SK-N-SH (cell line): ENCODE results near the gene ZNF414. TPM values are rescaled to one million over a fixed set of nuclear protein-coding genes. Genes with fewer than 3 reads are reported as not detected.

ENCODE experiments used
- CTCF ChIA-PET: fragments of 300-600, 350-600 bp; formaldehyde crosslinking; extraction: SDS; loops from one replicate; lab custom pipeline; 2021; lab: Yijun Ruan, JAX
- POLR2A ChIA-PET: fragments of 350-600 bp; sonication (Branson Sonifier 250); formaldehyde crosslinking; extraction: SDS; loops from one replicate; lab custom pipeline; 2020; ENCODE audit warnings: antibody characterized with exemption, inconsistent platforms; lab: Yijun Ruan, JAX
- DNase-seq: peaks from one replicate; pipeline ENCODE4 v3.0.0; 2012
- H2AFZ ChIP-seq: fragments of 200-600 bp; sonication (generic); 2 replicates; pipeline ENCODE4 v1.8.1; 2016; ENCODE audit warnings: antibody characterized with exemption, mild to moderate bottlenecking, low read depth
- H3F3A ChIP-seq: fragments of 200-600 bp; sonication (generic); replicated peaks from 2 replicates; pipeline ENCODE3; 2016; ENCODE audit warnings: antibody characterized with exemption, mild to moderate bottlenecking; ENCODE audit not compliant: insufficient read depth
- H3K27ac ChIP-seq, 2 experiments: fragments of 200-500 bp in 1 of 2; fragments of 200-600 bp in 1 of 2; sonication (Bioruptor generic) in 1 of 2; sonication (generic), shearing (Covaris generic) in 1 of 2; 2 replicates each; pipeline versions ENCODE4 v1.5.1 to v1.6.1; 2014 to 2016; ENCODE audit warnings: low read depth in 2 of 2, inconsistent platforms in 1 of 2, low read length in 1 of 2, mild to moderate bottlenecking in 1 of 2, mixed read lengths in 1 of 2
- H3K27me3 ChIP-seq: fragments of 200-600 bp; sonication (generic), shearing (Covaris generic); 2 replicates; pipeline ENCODE4 v1.6.1; 2016; ENCODE audit warnings: mixed run types; ENCODE audit not compliant: insufficient read depth
- H3K36me3 ChIP-seq, 2 experiments: fragments of 200-500 bp in 1 of 2; fragments of 200-600 bp in 1 of 2; sonication (Bioruptor generic) in 1 of 2; sonication (generic) in 1 of 2; replicated peaks in 1 of 2; 2 replicates each; pipeline versions ENCODE3 to v1.5.1; 2014 to 2016; ENCODE audit warnings: low read length in 1 of 2, mild to moderate bottlenecking in 1 of 2; ENCODE audit not compliant: insufficient read depth in 2 of 2, control insufficient read depth in 1 of 2
- H3K4me1 ChIP-seq, 2 experiments: fragments of 200-500 bp in 1 of 2; fragments of 200-600 bp in 1 of 2; sonication (Bioruptor generic) in 1 of 2; sonication (generic), shearing (Covaris generic) in 1 of 2; 2 replicates each; pipeline versions ENCODE4 v1.5.1 to v1.6.1; 2014 to 2016; ENCODE audit warnings: low read depth in 1 of 2, low read length in 1 of 2, mixed run types in 1 of 2; ENCODE audit not compliant: insufficient read depth in 2 of 2, control insufficient read depth in 1 of 2
- H3K4me2 ChIP-seq: fragments of 200-600 bp; sonication (generic), shearing (Covaris generic); 2 replicates; pipeline ENCODE4 v1.6.1; 2017; ENCODE audit warnings: mixed run types
- H3K4me3 ChIP-seq, 2 experiments: fragments of 200-500 bp in 1 of 2; fragments of 200-600 bp in 1 of 2; sonication (Bioruptor generic) in 1 of 2; sonication (generic), shearing (Covaris generic) in 1 of 2; 2 replicates each; pipeline versions ENCODE4 v1.5.1 to v1.8.1; 2014 to 2016; ENCODE audit warnings: low read depth in 2 of 2, inconsistent platforms in 1 of 2, low read length in 1 of 2, mild to moderate bottlenecking in 1 of 2, mixed read lengths in 1 of 2, moderate library complexity in 1 of 2
- H3K79me2 ChIP-seq: fragments of 200-600 bp; sonication (generic); 2 replicates; pipeline ENCODE4 v1.8.1; 2017; ENCODE audit warnings: mild to moderate bottlenecking; ENCODE audit not compliant: insufficient read depth
- H3K9ac ChIP-seq: fragments of 200-600 bp; sonication (generic); 2 replicates; pipeline ENCODE4 v1.6.1; 2017; ENCODE audit warnings: mixed run types
- H3K9me2 ChIP-seq: fragments of 200-600 bp; sonication (generic); 2 replicates; pipeline ENCODE4 v1.6.1; 2017; ENCODE audit warnings: mixed run types
- H3K9me3 ChIP-seq: fragments of 200-600 bp; sonication (generic); 2 replicates; pipeline ENCODE4 v1.6.1; 2017; ENCODE audit warnings: mixed run types, mild to moderate bottlenecking, moderate library complexity
- H4K20me1 ChIP-seq: fragments of 200-600 bp; sonication (generic); 2 replicates; pipeline ENCODE4 v1.6.1; 2017; ENCODE audit warnings: mild to moderate bottlenecking, mixed run types; ENCODE audit not compliant: insufficient read depth
- EP300 ChIP-seq, 2 experiments: IDR thresholded peaks; 2 replicates each; pipeline versions ENCODE4 v1.4.0 to v1.6.1; 2012; ENCODE audit warnings: borderline replicate concordance in 1 of 2, low read depth in 1 of 2, low read length in 1 of 2
- EZH2phosphoT487 ChIP-seq: fragments of 200-600 bp; sonication (generic); IDR thresholded peaks from 2 replicates; pipeline ENCODE4 v1.6.1; 2017; ENCODE audit warnings: low read depth, mixed run types, mild to moderate bottlenecking, antibody characterized with exemption, moderate library complexity, borderline replicate concordance
- FOSL2 ChIP-seq: IDR thresholded peaks from 2 replicates; pipeline ENCODE4 v1.4.0; 2012; ENCODE audit warnings: low read depth, mild to moderate bottlenecking, moderate library complexity, borderline replicate concordance
- FOXJ3 ChIP-seq: sonication (generic); formaldehyde crosslinking; IDR thresholded peaks from 2 replicates; pipeline ENCODE4 v1.5.1; 2020; ENCODE audit warnings: mild to moderate bottlenecking, missing genetic modification reagents
- GATA2 ChIP-seq: sonication (generic); formaldehyde crosslinking; IDR thresholded peaks from 2 replicates; pipeline ENCODE4 v1.5.0; 2020; ENCODE audit warnings: mild to moderate bottlenecking, missing genetic modification reagents
- JUND ChIP-seq: IDR thresholded peaks from 2 replicates; pipeline ENCODE4 v1.4.0; 2012
- MXI1 ChIP-seq: IDR thresholded peaks from 2 replicates; pipeline ENCODE4 v1.6.1; 2012; ENCODE audit warnings: mild to moderate bottlenecking, low read depth, low read length, improper control_type of control experiment
- NFIC ChIP-seq: IDR thresholded peaks from 2 replicates; pipeline ENCODE4 v1.4.0; 2012; ENCODE audit warnings: borderline replicate concordance
- NRF1 ChIP-seq: IDR thresholded peaks from 2 replicates; pipeline ENCODE4 v1.6.1; 2012; ENCODE audit warnings: low read depth, mild to moderate bottlenecking, low read length
- RAD21 ChIP-seq: IDR thresholded peaks from 2 replicates; pipeline ENCODE4 v1.6.1; 2012; ENCODE audit warnings: mild to moderate bottlenecking, low read length
- RFX5 ChIP-seq: IDR thresholded peaks from 2 replicates; pipeline ENCODE4 v1.6.1; 2012; ENCODE audit warnings: mild to moderate bottlenecking, improper control_type of control experiment, low read length
- RXRA ChIP-seq: IDR thresholded peaks from 2 replicates; pipeline ENCODE4 v1.4.0; 2012; ENCODE audit warnings: low read depth, mild to moderate bottlenecking, borderline replicate concordance
- TAF1 ChIP-seq: IDR thresholded peaks from 2 replicates; pipeline ENCODE4 v1.6.1; 2012; ENCODE audit warnings: low read depth, mild to moderate bottlenecking, low read length, moderate library complexity, borderline replicate concordance
- TCF12 ChIP-seq: IDR thresholded peaks from 2 replicates; pipeline ENCODE4 v1.4.0; 2012
- TEAD4 ChIP-seq: IDR thresholded peaks from 2 replicates; pipeline ENCODE4 v1.4.0; 2012; ENCODE audit warnings: mild to moderate bottlenecking, borderline replicate concordance; ENCODE audit not compliant: insufficient read depth
- YY1 ChIP-seq: IDR thresholded peaks from 2 replicates; pipeline ENCODE4 v1.4.0; 2012; ENCODE audit warnings: low read depth, mild to moderate bottlenecking
- WGBS: methylation state at CpG from one replicate; pipeline ENCODE4 v1.1.6; 2017; ENCODE audit warnings: low lambda C conversion rate; 5-methylcytosine and 5-hydroxymethylcytosine counted together
- polyA plus RNA-seq, 3 experiments: library from polyadenylated mRNA; depleted of rRNA; stranded (reverse); fragments of >200 nt; gene quantifications; 2 replicates each; pipeline ENCODE4 v1.2.3, GENCODE V29; 2012

Gene ZNF414
- polyA plus RNA-seq, 1 of the 3 experiments (the other 2 are of a cell fraction), result 17.0 TPM

DNA sequence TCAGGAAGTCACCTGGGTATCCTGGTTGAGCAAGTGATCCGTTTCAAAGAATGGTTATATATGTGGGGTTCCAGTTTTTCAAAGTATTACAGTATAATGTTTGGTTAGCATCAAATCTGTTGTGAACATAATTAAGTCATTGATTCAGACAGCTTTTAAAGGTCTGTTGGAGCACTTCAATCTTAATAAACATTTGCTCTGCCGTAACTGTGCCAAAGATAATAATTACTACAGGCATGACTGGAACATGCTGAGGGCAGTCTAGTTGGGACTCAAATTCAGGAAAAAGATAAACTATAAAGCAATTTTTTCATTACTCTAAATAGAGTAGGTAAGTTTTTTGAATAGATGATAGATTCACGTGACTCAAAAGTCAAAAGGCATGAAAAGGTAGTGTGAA, 45.8 kb downstream of the ZNF414 start:
- Histone ChIP-seq H3K4me2 (no peak overlapping the region), H3K36me3 (peaks cover 84 to 86% of the 10 kb centered on the region in 2 experiments), H3K27me3 (no peaks in the 10 kb centered on the region), H3K4me1 (peaks cover 0 to 26% of the 10 kb centered on the region in 2 experiments; a peak in 2 of 4 replicates), H4K20me1 (peaks cover 51% of the 10 kb centered on the region), H3K9ac (no peak overlapping the region), H3K27ac (peak overlapping the region in 1 of 2 experiments; percentile 75; a peak in 2 of 4 replicates), H3K9me3 (no peaks in the 10 kb centered on the region), H2AFZ (no peak overlapping the region)
- ChIA-PET CTCF (interaction anchor here (0.6 to 1.5 kb wide), 3 partner anchors 17 to 110 kb away, joined by 3 to 5 read pairs (median 3); no protein-coding TSS in a partner anchor), POLR2A (no interaction called here)
- 89% methylated on average over 3 of the region's 3 CpGs for WGBS
- TF ChIP-seq RAD21, result no peak
- TF ChIP-seq TEAD4, result no peak
- no peak for TF ChIP-seq TCF12
- TF ChIP-seq EP300 (IDR thresholded peaks at IDR 0.05; ENCODE audit: borderline replicate concordance in 1 of 2, low read depth in 1 of 2, low read length in 1 of 2), result no peak
- TF ChIP-seq FOSL2, result no peak
- TF ChIP-seq RXRA, result no peak
- no peak for TF ChIP-seq RFX5
- TF ChIP-seq, all 33 proteins: peak for 0
- Histone ChIP-seq H3K4me3 (no peak overlapping the region), H3F3A (peaks cover 4% of the 10 kb centered on the region), H3K9me2 (no peaks in the 10 kb centered on the region), H3K79me2 (peaks cover 98% of the 10 kb centered on the region)
- no peak for DNase-seq

DNA sequence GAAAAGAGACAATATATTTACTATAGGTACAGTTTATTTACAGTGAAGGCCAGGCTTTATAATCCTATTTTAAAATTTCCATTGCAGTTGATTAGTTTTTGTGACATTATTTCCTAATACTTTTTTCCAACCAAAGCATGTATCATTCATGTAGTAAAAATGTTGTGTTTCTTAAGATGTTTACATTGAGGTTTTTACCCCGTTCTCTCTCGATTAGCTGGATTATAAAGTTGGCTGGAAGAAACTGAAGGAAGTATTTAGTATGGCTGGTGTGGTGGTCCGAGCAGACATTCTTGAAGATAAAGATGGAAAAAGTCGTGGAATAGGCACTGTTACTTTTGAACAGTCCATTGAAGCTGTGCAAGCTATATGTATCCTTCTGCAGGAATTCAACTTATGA, 47.9 kb downstream of the ZNF414 start:
- Histone ChIP-seq H3K4me3 (no peak overlapping the region), H3K27me3 (no peaks in the 10 kb centered on the region), H3K9me3 (no peaks in the 10 kb centered on the region), H3K9ac (no peak overlapping the region), H3F3A (no peaks in the 10 kb centered on the region), H3K36me3 (peaks cover 83 to 88% of the 10 kb centered on the region in 2 experiments), H4K20me1 (peaks cover 72% of the 10 kb centered on the region), H3K79me2 (peaks cover 99% of the 10 kb centered on the region), H3K27ac (no peak overlapping the region), H3K4me1 (peaks cover 0 to 26% of the 10 kb centered on the region in 2 experiments; a peak in 2 of 4 replicates), H3K4me2 (no peak overlapping the region), H2AFZ (no peak overlapping the region), H3K9me2 (no peaks in the 10 kb centered on the region)
- POLR2A ChIA-PET, result interaction anchor here (0.7 kb wide), 1 partner anchor 20 kb away, joined by 3 read pairs; no protein-coding TSS in a partner anchor
- CTCF ChIA-PET, result no interaction called here
- no peak for DNase-seq
- TF ChIP-seq GATA2 (CRISPR knock-in tag) (no peak), TAF1 (no peak), FOXJ3 (CRISPR knock-in tag) (no peak), MXI1 (no peak), NRF1 (no peak), JUND (no peak), YY1 (no peak), TEAD4 (no peak), NFIC (no peak), RAD21 (no peak), RFX5 (no peak), EZH2phosphoT487 (no peak)
- 84% methylated on average over 4 of the region's 4 CpGs for WGBS
